OCI-LY7 (cell line): ENCODE measurements around the gene EPS15. TPM values are rescaled to one million over a fixed set of nuclear protein-coding genes. Genes with fewer than 3 reads are reported as not detected.
A peak's percentile ranks its signal among the peaks of the same experiment; 100 is the strongest.

Experiments used
- BruUV-seq: library from RNA; stranded (reverse); fragments of 400-500 nt; replicated peaks from 2 replicates; lab custom pipeline; 2021; lab: Mats Ljungman, UMichigan
- CTCF ChIA-PET: fragments of 300-600 bp; sonication (Branson Sonifier 250); formaldehyde crosslinking; loops from one replicate; lab custom pipeline; 2022; ENCODE audit warnings: antibody characterized with exemption; ENCODE audit not compliant: unreplicated experiment; lab: Charles Lee
- POLR2A ChIA-PET: fragments of 300-600 bp; sonication (Branson Sonifier 250); formaldehyde crosslinking; loops from one replicate; lab custom pipeline; 2022; ENCODE audit warnings: antibody characterized with exemption; lab: Charles Lee
- DNase-seq: peaks from one replicate; pipeline ENCODE4 v3.0.0-alpha.2; 2015; ENCODE audit warnings: low spot score
- H2AFZ ChIP-seq: fragments of 200-600 bp; sonication (generic), shearing (Covaris generic); 2 replicates; pipeline ENCODE4 v1.6.1; 2014; ENCODE audit warnings: mild to moderate bottlenecking, antibody characterized with exemption, low read length, moderate library complexity
- H3K27ac ChIP-seq: fragments of 200-600 bp; sonication (generic); 2 replicates; pipeline ENCODE4 v1.5.1; 2014; ENCODE audit warnings: mixed run types, low read depth, mild to moderate bottlenecking, moderate library complexity, low read length, inconsistent platforms; ENCODE audit not compliant: poor library complexity, severe bottlenecking
- H3K36me3 ChIP-seq: fragments of 200-600 bp; sonication (generic); 2 replicates; pipeline ENCODE4 v1.6.1; 2014; ENCODE audit warnings: mild to moderate bottlenecking, antibody characterized with exemption, low read length, moderate library complexity, mixed read lengths; ENCODE audit not compliant: insufficient read depth
- H3K4me1 ChIP-seq: fragments of 200-600 bp; sonication (generic); 2 replicates; pipeline ENCODE4 v1.5.1; 2014; ENCODE audit warnings: mild to moderate bottlenecking, low read length; ENCODE audit not compliant: insufficient read depth, poor library complexity, severe bottlenecking
- H3K4me2 ChIP-seq: fragments of 200-600 bp; sonication (generic); 2 replicates; pipeline ENCODE4 v1.6.1; 2014; ENCODE audit warnings: mild to moderate bottlenecking, low read length
- H3K4me3 ChIP-seq: fragments of 200-600 bp; sonication (generic); 2 replicates; pipeline ENCODE4 v1.5.1; 2014; ENCODE audit warnings: mild to moderate bottlenecking, low read depth, low read length; ENCODE audit not compliant: poor library complexity, severe bottlenecking
- H3K79me2 ChIP-seq: fragments of 200-600 bp; sonication (generic); 2 replicates; pipeline ENCODE4 v1.6.1; 2016; ENCODE audit warnings: low read depth, mild to moderate bottlenecking, low read length, moderate library complexity, mixed read lengths; ENCODE audit not compliant: insufficient read depth
- H3K9me2 ChIP-seq: fragments of 200-600 bp; sonication (generic); 2 replicates; pipeline ENCODE4 v1.6.1; 2016; ENCODE audit warnings: mild to moderate bottlenecking, low read length, mixed read lengths; ENCODE audit not compliant: insufficient read depth
- H3K9me3 ChIP-seq: fragments of 200-600 bp; sonication (generic); 2 replicates; pipeline ENCODE4 v1.6.1; 2014; ENCODE audit warnings: mild to moderate bottlenecking, mixed run types, low read length, mixed read lengths
- H4K20me1 ChIP-seq: fragments of 200-600 bp; sonication (generic); 2 replicates; pipeline ENCODE4 v1.6.1; 2014; ENCODE audit warnings: mild to moderate bottlenecking, antibody characterized with exemption, low read length, moderate library complexity, mixed read lengths; ENCODE audit not compliant: insufficient read depth
- EZH2phosphoT487 ChIP-seq: fragments of 200-600 bp; sonication (generic); IDR thresholded peaks from 2 replicates; pipeline ENCODE4 v1.6.1; 2018; ENCODE audit warnings: low read depth, borderline replicate concordance, mild to moderate bottlenecking, mixed run types, antibody characterized with exemption, low read length, moderate library complexity, mixed read lengths
- intact Hi-C: fragments of 100-400 bp; cut with micrococcal nuclease; formaldehyde crosslinking; loops from one replicate; pipeline ENCODE4 v1.10.0; 2022; ENCODE audit not compliant: unreplicated experiment
- total RNA-seq, 2 experiments: library from RNA; depleted of rRNA in 1 of 2; stranded (reverse); fragments of >200 nt in 1 of 2; shearing (Covaris generic) in 1 of 2; gene quantifications; 2 replicates each; pipeline ENCODE4 v1.2.3, GENCODE V29; 2014 to 2022
- TF ChIP-seq, protein P1 (sequence below): fragments of 200-600 bp; sonication (generic); conservative IDR thresholded peaks from 2 replicates; pipeline ENCODE4 v1.5.1; 2014; ENCODE audit warnings: mild to moderate bottlenecking, antibody characterized with exemption, low read length, moderate library complexity, mixed read lengths

The EPS15 gene
- total RNA-seq, 2 experiments from 2014 or later = 23.8 to 73.2 TPM

DNA sequence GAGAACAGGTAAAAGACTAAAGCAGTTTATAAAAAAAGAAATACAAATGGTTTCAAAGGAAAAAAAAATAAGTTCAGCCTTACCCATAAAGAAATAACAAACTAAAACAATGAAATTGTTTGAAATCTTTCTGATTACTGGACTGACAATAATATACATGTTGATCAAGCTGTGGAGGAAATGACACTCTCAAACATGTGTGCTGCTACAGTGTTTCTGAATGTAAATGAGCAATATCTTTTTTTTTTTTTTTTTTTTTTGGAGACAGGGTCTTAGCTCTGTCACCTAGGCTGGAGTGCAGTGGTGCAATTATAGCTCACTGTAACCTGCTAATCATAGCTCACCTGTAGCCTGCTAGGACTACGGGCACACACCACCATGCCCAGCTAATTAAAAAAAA lies 6.5 kb downstream of the EPS15 start:
- peak; percentile 50 for DNase-seq
- Histone ChIP-seq H2AFZ (no peak overlapping the region), H3K9me3 (no peaks in the 10 kb centered on the region), H3K79me2 (peaks cover 100% of the 10 kb centered on the region), H3K9me2 (no peaks in the 10 kb centered on the region), H3K36me3 (peaks cover 3% of the 10 kb centered on the region; the same call in 1 of the 2 replicates), H3K4me1 (peaks cover 68% of the 10 kb centered on the region), H3K4me2 (peak overlapping the region; percentile 93), H3K4me3 (peak overlapping the region; percentile 95), H3K27ac (peak overlapping the region; percentile 82), H4K20me1 (peaks cover 21% of the 10 kb centered on the region)
- intact Hi-C loops = no loop called here
- BruUV-seq = no TSS peak
- CTCF ChIA-PET = interaction anchor here (1.1 kb wide), 1 partner anchor 21 kb away, joined by 3 read pairs; no protein-coding TSS in a partner anchor
- no peak for TF ChIP-seq EZH2phosphoT487
- TF ChIP-seq, protein P1, sequence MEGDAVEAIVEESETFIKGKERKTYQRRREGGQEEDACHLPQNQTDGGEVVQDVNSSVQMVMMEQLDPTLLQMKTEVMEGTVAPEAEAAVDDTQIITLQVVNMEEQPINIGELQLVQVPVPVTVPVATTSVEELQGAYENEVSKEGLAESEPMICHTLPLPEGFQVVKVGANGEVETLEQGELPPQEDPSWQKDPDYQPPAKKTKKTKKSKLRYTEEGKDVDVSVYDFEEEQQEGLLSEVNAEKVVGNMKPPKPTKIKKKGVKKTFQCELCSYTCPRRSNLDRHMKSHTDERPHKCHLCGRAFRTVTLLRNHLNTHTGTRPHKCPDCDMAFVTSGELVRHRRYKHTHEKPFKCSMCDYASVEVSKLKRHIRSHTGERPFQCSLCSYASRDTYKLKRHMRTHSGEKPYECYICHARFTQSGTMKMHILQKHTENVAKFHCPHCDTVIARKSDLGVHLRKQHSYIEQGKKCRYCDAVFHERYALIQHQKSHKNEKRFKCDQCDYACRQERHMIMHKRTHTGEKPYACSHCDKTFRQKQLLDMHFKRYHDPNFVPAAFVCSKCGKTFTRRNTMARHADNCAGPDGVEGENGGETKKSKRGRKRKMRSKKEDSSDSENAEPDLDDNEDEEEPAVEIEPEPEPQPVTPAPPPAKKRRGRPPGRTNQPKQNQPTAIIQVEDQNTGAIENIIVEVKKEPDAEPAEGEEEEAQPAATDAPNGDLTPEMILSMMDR = no peak
- POLR2A ChIA-PET = interaction anchor here (0.6 to 1.6 kb wide), 8 partner anchors 8 to 181 kb away, joined by 3 to 7 read pairs (median 4); no protein-coding TSS in a partner anchor

DNA sequence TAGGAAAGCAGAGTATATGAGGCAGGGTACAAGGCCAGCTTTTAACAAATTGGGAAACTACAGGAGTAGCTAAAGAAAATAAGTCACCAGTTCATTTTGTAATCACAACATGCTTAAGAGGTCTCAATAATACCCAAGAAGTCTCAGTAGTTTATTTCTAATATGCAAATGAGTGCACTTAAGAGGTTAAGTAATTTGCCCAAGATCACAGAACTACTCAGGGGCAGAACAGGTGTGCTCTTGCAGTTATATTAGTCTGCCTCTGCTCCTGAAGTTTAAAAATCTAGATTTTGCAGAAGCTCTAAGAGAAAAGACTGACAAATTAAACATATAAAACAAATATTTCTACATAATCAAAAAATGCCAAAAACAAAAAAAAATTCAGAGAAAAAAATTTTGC lies 6.9 kb downstream of the EPS15 start:
- Histone ChIP-seq H4K20me1 (peaks cover 21% of the 10 kb centered on the region), H3K4me3 (peak overlapping the region; percentile 95), H3K4me1 (peaks cover 72% of the 10 kb centered on the region), H3K36me3 (peaks cover 7% of the 10 kb centered on the region; the same call in 1 of the 2 replicates), H3K4me2 (peak overlapping the region; percentile 93), H3K9me2 (no peaks in the 10 kb centered on the region), H3K27ac (peak overlapping the region; percentile 82), H3K79me2 (peaks cover 100% of the 10 kb centered on the region), H2AFZ (no peak overlapping the region), H3K9me3 (no peaks in the 10 kb centered on the region)
- DNase-seq = peak; percentile 55
- intact Hi-C loops = no loop called here
- BruUV-seq = no TSS peak
- ChIA-PET POLR2A (interaction anchor here (0.5 to 1.1 kb wide), 3 partner anchors 9 to 57 kb away, joined by 3 to 6 read pairs (median 3); no protein-coding TSS in a partner anchor), CTCF (no interaction called here)
- TF ChIP-seq, protein P1 = no peak
- no peak for TF ChIP-seq EZH2phosphoT487

DNA sequence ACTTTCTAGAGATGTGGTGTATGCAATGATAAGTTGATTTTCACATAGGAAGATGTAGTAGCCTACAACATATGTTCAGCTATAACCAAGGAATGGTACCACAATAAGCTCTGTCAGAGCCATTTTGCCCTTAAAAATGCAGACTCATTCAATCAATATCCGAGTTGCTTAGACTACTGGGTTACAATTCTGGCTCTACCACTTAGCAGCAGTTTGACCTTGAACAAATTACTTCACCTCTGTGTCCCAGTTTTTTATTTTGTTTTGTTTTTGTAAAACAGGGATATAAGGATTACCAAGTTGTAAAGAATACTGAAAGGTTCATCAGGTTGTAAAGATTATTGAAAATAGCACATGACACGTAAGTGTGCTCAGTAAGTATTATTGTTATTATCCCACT lies 9.3 kb downstream of the EPS15 start:
- H3K79me2 ChIP-seq = peaks cover 100% of the 10 kb centered on the region
- intact Hi-C loops = no loop called here
- CTCF ChIA-PET = no interaction called here
- H4K20me1 ChIP-seq = peaks cover 12% of the 10 kb centered on the region; the same call in 1 of the 2 replicates
- H3K4me3 ChIP-seq = no peak overlapping the region
- DNase-seq = no peak
- TF ChIP-seq, protein P1 = no peak
- TF ChIP-seq EZH2phosphoT487 = no peak
- H3K9me2 ChIP-seq = no peaks in the 10 kb centered on the region
- no TSS peak for BruUV-seq
- peaks cover 66% of the 10 kb centered on the region for H3K4me1 ChIP-seq
- peak overlapping the region; percentile 54 for H3K4me2 ChIP-seq
- no peaks in the 10 kb centered on the region for H3K9me3 ChIP-seq
- peaks cover 7% of the 10 kb centered on the region; the same call in 1 of the 2 replicates for H3K36me3 ChIP-seq
- peak overlapping the region; percentile 12 for H3K27ac ChIP-seq
- POLR2A ChIA-PET = interaction anchor here (0.9 to 2.2 kb wide), 4 partner anchors 12 to 21 kb away, joined by 3 to 11 read pairs (median 8); no protein-coding TSS in a partner anchor
- no peak overlapping the region for H2AFZ ChIP-seq
